Stimulated activated CD8-positive, alpha-beta memory T cell treated with anti-CD3 and anti-CD28 coated beads, Interleukin-12 subunit alpha, Interleukin-12 subunit beta, amount 100 ng/mL, for 4 hours (primary cell): ENCODE measurements around the gene C6.
"Not testable (repeated sequence)": the region's sequence is repeated elsewhere in the genome, so short reads cannot be mapped to it uniquely, and the experiment has no call there.

Experiments
- DNase-seq: peaks from one replicate; pipeline ENCODE4 v3.0.0-alpha.2; 2020; ENCODE audit warnings: low read depth

C6 gene

DNA sequence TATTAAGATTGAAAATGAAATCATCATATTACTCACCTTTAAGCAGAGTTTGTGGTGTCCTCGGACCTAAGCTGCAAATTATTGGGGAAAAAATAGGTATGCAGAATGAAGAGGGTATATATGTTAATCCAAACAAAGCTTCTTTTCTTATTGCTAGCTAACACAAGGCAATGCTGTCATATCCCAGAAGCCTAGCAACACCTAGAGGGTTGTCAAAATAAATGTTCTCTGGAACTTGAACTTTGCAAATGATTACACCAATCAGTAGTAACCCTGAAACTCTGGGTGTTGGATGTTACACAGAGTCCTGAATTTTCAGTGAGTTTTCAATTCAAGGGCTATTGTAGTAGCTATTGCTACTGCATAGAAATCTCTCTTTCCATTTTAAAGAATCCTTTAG is at the start of gene C6:
TSS of gene C6 (minus strand) at position 193 of the 400 bp plus-strand sequence. CDS start 10,302 bp downstream, outside the sequence.
- no peak for DNase-seq

DNA sequence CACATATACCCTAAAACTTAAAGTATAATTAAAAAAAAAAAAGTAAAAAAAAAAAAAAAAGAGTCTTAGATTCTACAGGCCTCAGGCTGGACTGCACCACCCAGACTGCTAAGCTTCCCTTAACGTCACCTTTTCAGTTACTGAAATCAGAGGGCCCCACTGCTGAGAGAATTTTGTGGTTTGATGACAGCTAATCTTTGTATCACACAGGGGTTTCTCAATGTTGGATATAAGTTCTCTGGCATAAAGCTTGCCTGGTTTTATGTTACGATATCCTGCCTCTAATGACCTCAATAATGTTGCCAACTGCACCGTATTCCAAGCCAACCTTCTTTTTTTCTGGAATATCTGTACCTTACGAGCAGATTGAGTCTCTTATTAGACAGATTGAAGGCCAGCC is 43.1 kb upstream of the C6 start:
- no peak for DNase-seq

DNA sequence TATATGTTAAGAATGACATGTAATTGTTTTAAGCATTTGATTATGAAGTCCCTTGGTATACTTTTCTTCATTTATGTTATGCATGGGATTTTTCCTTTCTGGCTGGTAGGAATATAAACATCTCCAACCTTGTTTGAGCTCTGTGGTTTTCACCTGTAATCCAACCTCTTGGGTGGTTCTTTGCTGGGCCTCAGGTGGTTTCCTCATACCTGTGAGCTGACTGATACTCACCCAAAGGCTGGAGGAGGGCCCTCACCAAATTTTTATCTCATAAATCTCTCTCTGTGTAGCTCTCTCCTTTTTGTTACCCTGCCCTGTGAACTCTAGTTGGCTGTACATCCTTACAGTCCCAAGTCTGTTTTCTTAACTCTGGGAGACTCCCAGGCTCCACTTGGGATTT is 39.8 kb upstream of the C6 start:
- no peak for DNase-seq

DNA sequence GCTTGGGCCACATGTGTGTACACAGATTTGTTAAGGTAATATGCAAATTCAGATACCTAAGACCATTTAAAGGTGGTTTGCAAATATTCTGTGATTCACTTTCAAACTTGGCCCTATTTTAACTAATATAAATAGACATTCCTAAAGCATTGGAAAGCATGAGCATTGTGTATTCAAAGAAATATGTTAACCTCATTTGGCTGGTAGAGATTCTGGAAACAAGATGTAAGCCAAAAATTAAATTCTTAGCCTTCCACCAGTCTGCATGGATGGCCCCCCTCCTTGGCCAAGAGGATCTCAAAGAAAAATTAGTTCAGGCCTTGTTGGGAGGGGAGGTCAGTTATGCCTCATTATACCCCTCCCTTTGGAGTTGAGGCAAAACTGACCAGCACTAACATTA is 38.7 kb upstream of the C6 start:
- DNase-seq, result no peak

DNA sequence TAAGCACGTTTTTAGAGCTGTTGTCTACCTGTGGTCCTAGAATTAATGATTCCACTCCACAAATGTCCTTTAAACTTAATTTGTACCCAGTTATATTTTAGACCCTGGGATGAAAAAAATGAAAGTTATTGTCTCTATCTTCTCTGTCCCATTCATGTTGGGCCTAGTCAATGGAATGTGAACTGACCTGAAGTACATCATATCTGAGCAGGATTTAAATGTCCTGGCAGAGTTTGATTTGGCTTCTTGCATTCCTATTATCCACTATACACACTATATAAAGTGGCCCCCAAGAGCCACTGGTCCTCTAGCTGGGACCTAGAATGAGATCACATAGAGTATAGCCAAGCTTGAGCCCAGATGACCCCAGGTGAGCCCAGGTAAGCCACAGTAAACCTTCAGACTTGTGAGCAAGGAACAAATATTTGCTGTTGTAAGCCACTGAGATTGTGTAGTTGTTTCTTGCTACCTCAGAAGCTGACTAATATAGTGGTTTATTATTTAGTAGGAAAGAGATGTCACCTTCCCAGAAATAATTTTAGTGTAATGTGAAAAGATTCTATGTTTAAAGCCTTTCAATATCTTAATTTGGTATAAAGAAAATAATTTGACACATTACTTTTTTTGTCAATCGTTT is 37.1 kb upstream of the C6 start:
- DNase-seq, result no peak

DNA sequence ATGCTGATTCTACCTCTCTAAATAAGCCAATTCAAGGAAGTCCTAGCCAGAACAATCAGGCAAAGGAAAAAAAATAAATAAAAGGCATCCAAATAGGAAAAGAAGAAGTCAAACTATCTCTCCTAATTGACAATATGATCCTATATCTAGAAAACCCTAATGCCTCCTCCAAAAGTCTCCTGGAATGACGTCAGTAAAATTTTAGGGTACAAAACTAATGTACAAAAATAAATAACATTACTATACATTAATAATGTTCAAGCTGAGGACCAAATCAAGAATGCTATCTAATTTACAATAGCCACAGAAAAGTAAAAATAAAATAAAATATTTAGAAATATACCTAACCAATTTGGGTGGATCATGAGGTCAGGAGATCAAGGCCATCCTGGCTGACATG is 33.8 kb upstream of the C6 start:
- no peak for DNase-seq

DNA sequence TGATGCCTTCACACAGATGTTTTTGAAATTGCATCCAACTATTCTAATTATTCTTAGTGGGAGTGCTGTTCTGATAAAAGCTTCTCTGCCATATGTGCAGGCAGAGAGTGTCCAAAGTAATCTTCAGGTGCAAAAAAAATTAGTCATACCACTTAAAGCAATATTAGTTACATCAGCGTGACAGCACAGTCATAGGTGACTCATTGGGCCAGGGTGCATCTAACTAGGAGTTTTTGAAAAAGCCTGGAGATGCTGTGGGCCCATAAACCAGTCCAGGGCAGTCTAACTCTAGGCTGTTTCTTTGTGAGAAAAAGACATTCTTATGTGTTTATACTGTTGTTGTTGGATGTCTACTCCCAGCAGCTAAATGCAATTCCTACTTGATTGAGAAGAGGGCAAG is 33.0 kb upstream of the C6 start:
- no peak for DNase-seq

DNA sequence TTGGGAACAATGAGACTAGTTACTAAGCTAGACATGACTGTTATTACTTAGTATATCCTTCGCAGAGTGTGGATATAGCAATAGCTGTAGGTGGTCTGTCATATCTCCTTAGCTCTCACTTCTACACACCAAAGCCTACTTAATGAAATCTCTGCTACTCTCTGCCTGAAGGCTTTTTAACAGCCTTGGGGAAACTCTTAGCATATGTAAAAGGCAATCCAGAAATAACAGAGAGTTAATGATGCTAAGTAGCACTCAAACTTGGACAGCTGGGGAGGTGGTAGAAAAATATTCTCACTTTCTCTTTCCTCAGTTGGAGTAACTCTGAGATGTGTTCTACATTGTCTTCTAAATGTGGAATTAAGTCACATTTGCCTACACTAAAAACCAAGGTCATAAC is 30.2 kb upstream of the C6 start:
- DNase-seq, result no peak

DNA sequence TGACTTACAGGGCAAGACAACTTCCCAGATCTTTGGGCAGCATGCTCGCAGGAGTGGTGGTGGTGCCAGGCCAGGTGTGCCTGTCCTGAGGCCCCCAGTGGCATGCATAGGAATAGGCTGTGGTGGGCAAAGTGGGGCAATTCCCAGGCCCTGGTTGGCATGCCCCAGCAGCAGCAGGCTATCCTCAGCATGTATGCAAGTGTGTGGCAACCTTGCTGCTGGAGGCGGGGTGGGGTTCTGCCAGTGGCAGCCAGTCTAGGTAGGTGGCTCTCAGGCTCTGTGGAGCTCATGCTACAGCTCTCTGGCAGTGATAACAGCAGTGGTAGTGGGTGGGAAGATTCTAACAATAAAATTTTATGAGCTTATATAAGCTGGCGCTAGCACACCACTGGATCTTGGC is 27.7 kb upstream of the C6 start:
- no peak for DNase-seq

DNA sequence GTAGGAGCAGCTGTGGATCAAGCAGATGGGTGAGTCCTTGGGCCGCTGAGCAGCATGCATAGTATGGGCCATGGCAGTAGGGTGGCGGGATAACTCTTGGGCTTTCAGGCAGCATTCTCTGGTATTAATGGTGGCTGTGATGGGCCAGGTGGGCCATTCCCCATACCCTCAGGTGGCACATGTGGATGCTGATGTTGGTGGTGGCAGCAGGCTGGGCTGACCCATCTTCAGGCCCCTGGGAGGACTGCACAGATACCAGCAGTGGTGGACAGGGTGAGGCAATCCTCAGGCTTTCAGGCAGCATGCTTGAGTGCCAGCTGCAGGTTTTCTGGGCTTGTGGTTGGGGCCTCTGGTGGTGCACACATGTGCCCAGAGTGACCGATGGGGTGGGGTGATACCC is 27.1 kb upstream of the C6 start:
- DNase-seq, result no peak

DNA sequence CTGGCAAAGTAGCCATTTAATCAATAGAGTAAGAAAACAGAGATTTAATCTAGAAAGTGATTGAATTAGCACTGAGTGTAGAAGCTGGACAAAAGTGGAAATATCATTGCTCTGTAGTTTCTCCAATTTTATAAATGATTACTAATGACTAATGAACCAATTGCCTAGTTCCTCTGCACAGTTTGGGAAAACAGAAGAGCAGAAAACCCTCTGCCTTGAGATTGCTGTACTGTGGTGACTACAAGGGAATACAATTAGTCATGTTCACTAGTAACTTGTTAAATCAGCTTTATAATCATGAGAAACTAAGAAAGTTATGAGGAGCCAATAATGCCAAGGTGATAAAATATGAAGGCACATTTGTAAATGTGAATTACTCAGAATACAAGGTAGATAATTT is 21.1 kb upstream of the C6 start:
- DNase-seq, result no peak

DNA sequence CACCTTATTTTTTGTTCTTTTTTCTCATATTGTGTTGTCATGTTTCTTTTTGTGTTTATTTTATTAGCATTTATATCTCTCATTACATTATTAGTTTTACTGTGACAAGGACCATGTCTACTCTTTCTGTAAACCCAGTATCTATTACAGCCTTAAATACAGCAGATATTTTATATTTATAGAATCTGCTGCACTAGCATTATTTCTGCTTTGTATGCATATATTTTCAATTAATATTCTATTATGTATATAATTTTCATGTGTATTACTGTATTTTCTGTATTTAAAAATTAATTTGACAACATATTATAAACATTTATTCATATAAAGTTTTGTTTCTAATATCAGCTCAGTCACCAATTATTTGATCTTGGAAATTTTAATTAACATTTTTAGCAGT is 19.5 kb upstream of the C6 start:
- DNase-seq, result no peak

DNA sequence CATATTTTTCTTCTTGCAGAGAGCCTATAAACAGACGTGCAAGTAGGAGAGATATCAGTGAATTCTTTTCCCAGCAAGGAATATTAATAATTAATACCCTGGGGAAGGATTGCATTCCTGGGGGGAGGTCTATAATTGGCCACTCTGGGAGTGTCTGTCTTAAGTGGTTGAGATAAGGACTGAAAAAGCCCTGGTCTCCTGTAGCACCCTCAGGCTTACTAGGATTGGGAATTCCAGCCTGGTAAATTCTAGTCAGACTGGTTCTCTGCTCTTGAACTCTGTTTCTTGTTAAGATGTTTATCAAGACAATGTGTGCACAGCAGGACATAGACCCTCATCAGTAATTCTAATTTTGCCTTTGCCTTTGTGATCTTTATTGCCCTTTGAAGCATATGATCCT is 16.9 kb upstream of the C6 start:
- not testable (repeated sequence) for DNase-seq

DNA sequence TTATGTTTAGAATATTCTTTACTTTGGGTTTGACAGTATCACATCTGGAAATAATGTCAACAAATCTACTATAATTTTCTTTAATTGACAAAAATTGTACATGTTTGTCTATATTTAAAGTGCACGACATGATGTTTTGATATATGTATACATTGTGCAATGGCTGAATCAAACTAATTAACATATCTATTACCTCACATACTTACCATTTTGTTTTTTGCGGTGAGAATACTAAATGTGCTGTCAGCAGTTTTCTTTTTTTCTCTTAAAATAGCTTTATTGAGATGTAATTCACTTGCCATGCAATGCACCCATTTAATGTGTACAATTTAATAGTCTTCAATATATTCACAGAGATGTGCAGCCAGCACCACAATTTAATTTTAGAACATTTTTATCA is 10.6 kb upstream of the C6 start:
- no peak for DNase-seq

DNA sequence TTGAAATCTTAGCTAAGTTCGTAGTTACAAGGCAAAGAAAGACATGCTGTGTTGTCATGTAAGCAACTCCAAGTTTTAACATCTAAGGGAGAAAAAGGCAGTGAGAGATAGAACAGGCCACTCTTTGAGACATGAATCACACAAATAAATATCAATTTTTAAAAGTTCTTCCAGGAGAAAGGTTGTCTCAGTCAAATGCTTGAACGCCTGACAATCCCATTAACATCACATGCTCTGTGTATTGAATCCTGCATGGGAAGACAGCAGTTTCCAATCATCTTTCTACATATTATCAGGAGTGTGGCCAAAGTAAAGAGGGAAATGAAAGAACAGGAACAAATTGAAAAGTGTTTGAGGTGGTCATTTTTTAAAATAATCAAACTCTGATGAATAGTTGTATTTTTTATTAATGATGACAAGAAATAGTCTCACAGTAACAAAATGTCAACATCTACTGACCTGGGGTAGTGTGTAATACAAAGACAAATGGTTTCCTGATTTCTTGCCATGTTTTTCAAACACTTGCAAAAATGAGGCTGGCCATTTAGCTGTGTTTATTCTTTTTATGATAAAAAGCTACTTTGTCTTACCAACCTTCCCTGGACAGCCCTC is 6.4 kb upstream of the C6 start:
- DNase-seq, result no peak

DNA sequence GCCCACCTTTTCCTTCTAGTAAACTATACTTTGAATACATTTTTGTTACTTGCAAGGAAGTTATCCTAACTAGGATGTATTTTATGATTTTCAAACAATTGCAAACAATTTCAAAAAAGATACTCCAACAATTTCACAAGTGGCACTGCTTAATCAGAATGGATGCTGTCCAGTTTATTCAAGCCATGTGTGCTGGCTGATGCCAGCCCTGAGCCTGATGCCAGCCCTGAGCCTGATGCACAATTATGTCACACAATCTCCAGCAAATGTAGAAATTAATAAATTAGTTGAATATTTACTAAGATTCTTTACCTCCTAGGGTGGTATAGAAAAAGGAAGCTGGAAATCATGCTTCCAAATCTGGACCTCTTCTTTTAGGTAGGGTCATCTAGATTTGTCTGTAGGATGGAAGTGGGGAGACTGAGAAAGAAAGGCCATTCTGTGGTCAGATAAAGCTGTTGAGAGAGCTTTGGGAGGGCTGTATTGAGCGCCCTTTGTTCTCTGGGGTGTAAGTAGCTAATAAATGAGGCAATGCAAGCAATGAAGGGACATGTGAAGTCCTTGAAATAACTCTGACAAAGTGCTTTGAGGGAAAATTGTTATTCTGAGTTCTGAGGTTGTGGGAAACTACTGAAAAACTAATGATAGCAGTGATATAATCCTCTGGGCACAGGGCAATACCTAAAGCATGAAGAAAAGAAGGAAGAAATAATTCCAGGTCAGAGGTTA is 5.8 kb upstream of the C6 start:
- DNase-seq, result no peak

DNA sequence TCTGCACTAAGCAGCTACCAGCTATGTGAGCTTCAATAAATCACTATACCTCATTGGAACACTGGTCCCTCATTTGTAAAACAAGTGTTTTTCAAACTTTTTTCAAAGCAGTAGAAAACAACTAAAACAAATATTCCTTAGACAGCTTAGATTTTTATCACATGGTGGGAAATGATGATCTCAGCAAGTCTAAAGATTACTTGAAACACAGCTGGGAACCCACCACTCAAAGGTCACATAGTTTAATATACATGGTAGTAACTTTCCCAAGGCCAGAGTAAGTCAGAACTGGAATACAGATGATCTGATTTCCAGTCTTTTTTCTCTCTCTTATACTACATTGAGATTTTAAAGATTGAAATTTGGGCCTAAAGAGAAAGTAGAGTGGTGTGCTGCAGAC is 850 bp upstream of the C6 start:
- DNase-seq, result no peak

DNA sequence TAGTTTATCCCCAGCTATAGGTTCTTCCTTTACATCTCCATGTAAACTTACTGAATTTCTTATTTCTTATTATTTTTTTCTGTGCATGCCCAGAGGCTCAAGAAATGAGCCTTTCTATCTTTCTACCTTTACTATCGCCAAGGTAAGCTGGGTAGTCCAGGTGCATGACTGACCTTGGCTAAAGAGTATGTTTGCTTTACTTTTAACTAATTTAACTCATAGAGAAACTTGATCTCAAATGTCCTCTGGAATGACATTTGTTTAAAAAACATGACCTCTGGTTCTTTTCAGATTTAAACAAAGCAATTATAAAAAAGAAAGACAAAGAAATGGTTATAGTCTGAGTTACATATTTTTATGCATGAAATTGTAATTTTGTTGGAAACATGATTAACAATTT is 397 bp downstream of the C6 start:
- DNase-seq, result no peak

DNA sequence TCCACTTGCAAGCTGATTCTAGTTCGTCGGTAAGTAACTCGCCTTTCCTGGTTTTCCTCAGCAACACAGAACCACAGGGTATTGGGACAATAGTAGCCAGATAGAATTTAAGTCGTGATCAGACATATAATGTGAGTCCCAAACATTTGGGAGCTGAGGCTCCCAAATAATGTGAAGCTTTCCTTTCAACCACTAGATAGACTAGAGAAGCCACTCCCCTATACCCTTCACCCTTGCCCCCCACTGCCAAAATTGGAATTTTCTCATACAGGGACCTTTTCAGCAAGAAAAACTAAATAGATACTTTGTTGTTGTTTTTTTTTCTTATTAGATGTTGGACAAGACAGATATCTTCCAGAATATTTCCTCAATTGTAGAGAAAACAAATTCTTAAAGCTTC is 1.9 kb downstream of the C6 start:
- no peak for DNase-seq

DNA sequence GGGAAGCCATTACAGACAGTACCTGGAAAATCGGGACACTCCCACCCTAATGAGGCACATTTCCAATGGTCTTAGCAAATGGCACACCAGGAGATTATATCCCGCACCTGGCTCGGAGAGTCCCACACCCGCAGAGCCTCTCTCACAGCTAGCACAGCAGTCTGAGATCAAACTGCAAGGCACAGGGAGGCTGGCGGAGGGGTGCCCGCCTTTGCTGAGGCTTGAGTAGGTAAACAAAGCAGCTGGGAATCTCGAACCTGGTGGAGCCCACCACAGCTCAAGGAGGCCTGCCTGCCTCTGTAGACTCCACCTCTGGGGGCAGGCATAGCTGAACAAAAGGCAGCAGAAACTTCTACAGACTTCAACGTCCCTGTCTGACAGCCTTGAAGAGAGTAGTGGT is 7.9 kb downstream of the C6 start:
- not testable (repeated sequence) for DNase-seq

DNA sequence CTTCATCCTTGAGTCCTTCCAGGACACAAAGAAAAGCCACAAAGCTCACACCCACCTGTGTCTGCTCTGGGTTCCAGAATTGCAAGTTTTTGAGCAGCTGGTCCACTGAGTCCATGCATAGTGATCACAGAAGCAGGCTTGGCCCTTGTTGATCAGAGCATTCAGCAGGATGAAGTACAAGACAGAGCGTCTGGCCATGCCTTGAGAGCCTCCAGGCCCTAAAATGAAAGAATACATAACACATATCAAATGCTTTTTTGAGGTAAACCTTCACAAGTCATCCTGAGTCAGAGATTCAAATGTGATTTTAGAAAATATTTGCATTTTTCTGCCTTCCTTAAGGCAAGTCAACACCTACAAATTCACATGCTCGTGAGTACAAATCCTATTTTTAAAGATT is 10.3 kb downstream of the C6 start:
- DNase-seq, result no peak

DNA sequence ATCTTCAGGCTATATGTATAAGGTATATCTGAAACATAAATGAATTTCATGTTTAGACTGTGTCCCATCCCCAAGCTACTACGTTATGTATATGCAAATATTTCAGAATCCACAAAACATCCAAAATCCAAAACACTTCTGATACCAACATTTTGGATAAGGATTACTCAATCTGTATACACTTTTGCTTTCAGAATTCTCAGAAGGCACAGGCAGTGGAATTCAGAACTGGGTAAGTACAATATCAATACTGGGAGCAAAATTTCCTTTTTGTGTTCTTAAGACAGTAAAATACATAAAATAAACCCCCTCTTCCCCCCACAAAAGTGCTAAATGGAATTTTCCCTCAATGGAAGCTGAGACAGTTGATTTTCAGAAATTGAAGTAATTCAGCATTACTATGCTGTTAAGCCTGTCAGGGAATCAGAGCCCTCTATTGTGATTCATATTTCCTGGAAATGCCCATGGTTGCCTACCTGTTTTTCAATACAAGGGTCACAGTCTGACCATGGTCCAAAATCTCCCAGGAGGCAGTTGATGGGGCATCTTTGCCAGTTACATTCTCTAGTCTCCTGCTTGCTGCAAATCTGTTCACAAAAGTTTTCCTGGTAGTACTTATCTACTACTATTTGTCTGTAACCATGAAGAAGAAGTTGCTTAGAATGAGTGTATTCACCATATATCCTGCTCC is 12.1 kb downstream of the C6 start:
- DNase-seq, result no peak

DNA sequence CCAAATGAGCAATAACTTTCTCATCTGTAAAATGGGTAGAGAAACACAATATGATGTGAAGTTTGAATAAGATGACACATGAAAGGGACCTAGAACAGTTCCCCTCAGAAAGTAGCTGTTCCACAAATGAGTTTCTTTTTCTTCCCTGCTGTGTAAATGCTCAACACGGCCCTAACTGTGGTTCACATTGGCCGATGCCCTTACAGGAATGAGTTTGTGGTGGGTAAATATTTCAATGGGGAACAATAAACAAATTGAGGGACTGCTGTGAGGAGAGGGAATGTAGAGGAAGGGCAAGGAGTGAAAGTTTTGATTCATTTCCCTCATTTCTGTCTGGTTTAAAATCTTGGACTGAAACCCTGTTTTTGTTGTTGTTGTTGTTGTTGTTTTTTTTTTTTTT is 12.8 kb downstream of the C6 start:
- no peak for DNase-seq
